Sigmoid colon (tissue), 7 donors: Measurements from ENCODE around the gene IL17RD. TPM values are rescaled to one million over a fixed set of nuclear protein-coding genes. Genes with fewer than 3 reads are reported as not detected.

ENCODE experiments used
- DNase-seq: peaks from one replicate; pipeline ENCODE4 v3.0.0-alpha.2; 2019
- H3K27ac ChIP-seq, 4 donors: fragments of 200-600 bp; sonication (generic); one replicate each; pipeline ENCODE4 v1.5.1; 2016 to 2019; ENCODE audit warnings: mild to moderate bottlenecking in 1 of 4
- H3K27me3 ChIP-seq, 3 donors: fragments of 200-600 bp; sonication (generic); one replicate each; pipeline ENCODE4 v1.5.1; 2019; ENCODE audit warnings: mild to moderate bottlenecking in 1 of 3
- H3K36me3 ChIP-seq, 4 donors: fragments of 200-600 bp; sonication (generic); one replicate each; pipeline ENCODE4 v1.5.1; 2016 to 2019
- H3K4me1 ChIP-seq, 4 donors: fragments of 200-600 bp; sonication (generic); one replicate each; pipeline ENCODE4 v1.5.1; 2017 to 2019
- H3K4me3 ChIP-seq, 4 donors: fragments of 200-600 bp; sonication (generic); one replicate each; pipeline ENCODE4 v1.5.1; 2017 to 2019; ENCODE audit warnings: mild to moderate bottlenecking in 2 of 4, moderate library complexity in 1 of 4
- H3K9me3 ChIP-seq, 4 donors: fragments of 200-600 bp in 3 of 4; sonication (generic) in 3 of 4; one replicate each; pipeline versions ENCODE4 v1.5.1 to v1.6.1; 2013 to 2019
- CTCF ChIP-seq, 4 experiments: fragments of 450-650 bp in 3 of 4; fragments of 200-600 bp in 1 of 4; IDR thresholded peaks; one replicate each; pipeline ENCODE4 v1.5.1; 2016 to 2019; ENCODE audit warnings: antibody characterized with exemption in 4 of 4, mild to moderate bottlenecking in 3 of 4, moderate library complexity in 2 of 4
- EP300 ChIP-seq, 4 donors: sonication (generic); formaldehyde crosslinking; IDR thresholded peaks; one replicate each; pipeline ENCODE4 v1.6.1; 2017; ENCODE audit warnings: antibody characterized with exemption in 4 of 4
- POLR2A ChIP-seq, 2 donors: fragments of 450-650 bp; IDR thresholded peaks; one replicate each; pipeline ENCODE4 v1.6.1; 2016; ENCODE audit warnings: antibody characterized with exemption in 2 of 2, mild to moderate bottlenecking in 2 of 2, moderate library complexity in 2 of 2
- POLR2AphosphoS5 ChIP-seq, 4 donors: sonication (generic); formaldehyde crosslinking; IDR thresholded peaks; one replicate each; pipeline ENCODE4 v1.6.1; 2017; ENCODE audit warnings: antibody characterized with exemption in 4 of 4
- WGBS, 2 donors: extraction: QIAGEN DNeasy Blood & Tissue Kit; methylation state at CpG; one replicate each; pipeline ENCODE4 v1.1.7; 2013; 5-methylcytosine and 5-hydroxymethylcytosine counted together
- intact Hi-C: fragments of 100-400 bp; cut with DNase I; formaldehyde crosslinking; loops from one replicate; pipeline ENCODE4 v1.15.1; 2023
- polyA plus RNA-seq, 3 donors: library from polyadenylated mRNA; stranded (reverse); fragments of 200-250 nt; gene quantifications; one replicate each; pipeline ENCODE4 v1.2.3, GENCODE V29; 2013
- total RNA-seq, 4 donors: library from RNA; depleted of rRNA; stranded (reverse); fragments of >200 nt; gene quantifications; one replicate each; pipeline ENCODE4 v1.1.0, GENCODE V29; 2016
- donor health status: healthy with polysubstance abuse.
- donor health status: Bipolar disorder and iron deficiency.
- donor health status: healthy.

IL17RD gene
- total and polyA plus RNA-seq, 7 donors = under 0.01 to 46.8 (median 16.8) TPM

DNA sequence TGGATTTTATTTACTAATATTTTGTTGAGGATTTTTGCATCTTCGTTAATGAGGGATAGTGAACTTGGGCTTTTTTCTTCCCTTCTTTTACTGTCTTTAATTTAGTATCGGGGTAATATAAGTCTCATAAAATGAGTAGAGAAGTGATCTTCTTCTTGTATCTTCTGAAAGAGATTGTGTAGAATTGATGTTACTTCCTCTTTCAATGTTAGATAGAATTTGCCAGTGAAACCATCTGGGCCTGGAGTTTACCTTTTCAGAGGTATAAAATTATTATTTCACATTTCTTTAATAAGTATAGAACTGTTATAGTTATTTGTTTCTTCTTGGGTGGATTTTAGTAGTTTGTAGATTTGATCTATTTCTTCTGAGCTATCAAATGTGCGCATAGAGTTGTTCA lies 26.9 kb upstream of the IL17RD start:
- no peak overlapping the region for H3K4me3 ChIP-seq
- DNase-seq = no peak
- no peaks in the 10 kb centered on the region for H3K4me1 ChIP-seq
- H3K9me3 ChIP-seq = no peaks in the 10 kb centered on the region
- TF ChIP-seq EP300 (IDR thresholded peaks at IDR 0.05) (no peak), POLR2AphosphoS5 (IDR thresholded peaks at IDR 0.05) (no peak)
- 90 to 94% methylated on average over 3 of the region's 3 CpGs for WGBS, 2 donors
- H3K36me3 ChIP-seq = no peaks in the 10 kb centered on the region
- peaks cover 0 to 6% (median 0%) of the 10 kb centered on the region in 3 donors for H3K27me3 ChIP-seq
- intact Hi-C loops = no loop called here
- no peak overlapping the region for H3K27ac ChIP-seq

GRCh38 chr3:57184526-57184925 lies 19.4 kb upstream of the IL17RD start:
- no peaks in the 10 kb centered on the region for H3K4me1 ChIP-seq
- no peak for DNase-seq
- TF ChIP-seq POLR2AphosphoS5 (IDR thresholded peaks at IDR 0.05) = no peak
- no peak for TF ChIP-seq EP300 (IDR thresholded peaks at IDR 0.05)
- no peak for TF ChIP-seq POLR2A (IDR thresholded peaks at IDR 0.05)
- TF ChIP-seq CTCF (IDR thresholded peaks at IDR 0.05) = no peak
- H3K27ac ChIP-seq = no peak overlapping the region
- H3K4me3 ChIP-seq = no peak overlapping the region
- no peaks in the 10 kb centered on the region for H3K9me3 ChIP-seq
- intact Hi-C loops = no loop called here
- H3K27me3 ChIP-seq = no peaks in the 10 kb centered on the region
- WGBS, 2 donors = 72 to 73% methylated on average over 6 of the region's 6 CpGs
- H3K36me3 ChIP-seq = no peaks in the 10 kb centered on the region

- H3K36me3 ChIP-seq = no peaks in the 10 kb centered on the region
- 84 to 87% methylated on average over 5 of the region's 5 CpGs for WGBS, 2 donors
- no peak for TF ChIP-seq POLR2A (IDR thresholded peaks at IDR 0.05)
- TF ChIP-seq CTCF (IDR thresholded peaks at IDR 0.05) = no peak
- no peak for TF ChIP-seq EP300 (IDR thresholded peaks at IDR 0.05)
- TF ChIP-seq POLR2AphosphoS5 (IDR thresholded peaks at IDR 0.05) = no peak
- intact Hi-C loops = no loop called here
- no peak overlapping the region for H3K27ac ChIP-seq
- no peak for DNase-seq
- no peaks in the 10 kb centered on the region for H3K9me3 ChIP-seq
- no peaks in the 10 kb centered on the region for H3K27me3 ChIP-seq
- no peaks in the 10 kb centered on the region for H3K4me1 ChIP-seq
- H3K4me3 ChIP-seq = no peak overlapping the region
These were observed 14.6 kb upstream of the IL17RD start for GRCh38 chr3:57179580-57180410.

- intact Hi-C loops = no loop called here
- DNase-seq = no peak
- WGBS, 2 donors = 74 to 87% methylated on average over 1 of the region's 1 CpG
- Histone ChIP-seq H3K4me1 (no peaks in the 10 kb centered on the region), H3K27ac (no peak overlapping the region), H3K36me3 (no peaks in the 10 kb centered on the region), H3K27me3 (no peaks in the 10 kb centered on the region), H3K4me3 (no peak overlapping the region), H3K9me3 (no peaks in the 10 kb centered on the region)
- TF ChIP-seq POLR2AphosphoS5 (IDR thresholded peaks at IDR 0.05) (no peak), EP300 (IDR thresholded peaks at IDR 0.05) (no peak), POLR2A (IDR thresholded peaks at IDR 0.05) (no peak), CTCF (IDR thresholded peaks at IDR 0.05) (no peak)
These were observed 10.9 kb upstream of the IL17RD start for GRCh38 chr3:57176045-57176444.

GRCh38 chr3:57173687-57174086 lies 8.5 kb upstream of the IL17RD start:
- 62 to 63% methylated on average over 2 of the region's 2 CpGs for WGBS, 2 donors
- peaks cover 0 to 10% (median 2%) of the 10 kb centered on the region in 4 donors for H3K4me1 ChIP-seq
- no peak overlapping the region for H3K4me3 ChIP-seq
- DNase-seq = no peak
- no peak for TF ChIP-seq EP300 (IDR thresholded peaks at IDR 0.05)
- no peak for TF ChIP-seq POLR2A (IDR thresholded peaks at IDR 0.05)
- no peak for TF ChIP-seq POLR2AphosphoS5 (IDR thresholded peaks at IDR 0.05)
- TF ChIP-seq CTCF (IDR thresholded peaks at IDR 0.05) = no peak
- no peaks in the 10 kb centered on the region for H3K36me3 ChIP-seq
- no peak overlapping the region for H3K27ac ChIP-seq
- H3K9me3 ChIP-seq = no peaks in the 10 kb centered on the region
- H3K27me3 ChIP-seq = no peaks in the 10 kb centered on the region
- intact Hi-C loops = no loop called here
